Endothelial cell of umbilical vein (primary cell): Measurements from ENCODE around the gene SCARF2. TPM values are rescaled to one million over a fixed set of nuclear protein-coding genes. Genes with fewer than 3 reads are reported as not detected.

Experiments used
- polyA plus RNA-seq, 4 experiments: library from polyadenylated mRNA; depleted of rRNA in 3 of 4; stranded (reverse) in 3 of 4; unstranded in 1 of 4; fragments of >200 nt; gene quantifications; 2 replicates each; pipeline versions ENCODE4 v1.2.1 to v1.2.3, GENCODE V29; 2011 to 2012; ENCODE audit warnings: missing spikeins in 1 of 4
- small RNA-seq: library from RNA; depleted of rRNA; stranded (forward); fragments of <200 nt; gene quantifications from one replicate; pipeline ENCODE3, GENCODE V24; 2012; ENCODE audit warnings: low replicate concordance, low read depth; ENCODE audit not compliant: insufficient read depth, insufficient read length
- total RNA-seq: library from RNA; stranded (reverse); gene quantifications from 2 replicates; pipeline ENCODE4 v1.2.3, GENCODE V29; 2021

Gene SCARF2
- total and polyA plus RNA-seq, 2 donors (not counting 3 experiments of a cell fraction or from before 2014, with no cell fraction given), result 15.7 to 20.1 TPM

Small RNA genes lying within 50 kb of the gene (small RNA-seq; reads per million reads assigned to genes)
- not detected for gene RF00019
- not detected for gene RN7SL812P
- not detected for gene RNU6-225P
- gene RNY1P9, result not detected

Other genes with a start within 250 kb of the SCARF2 start
- gene RTN4R, start 169.5 kb downstream of the SCARF2 start, total RNA-seq, result 1.2 and 1.3 TPM in 2 replicates
- 2.2 and 3.5 TPM in 2 replicates for gene RTN4R, start 169.5 kb downstream of the SCARF2 start, polyA plus RNA-seq
- gene DGCR6L, start 117.8 kb downstream of the SCARF2 start, total RNA-seq, result 34.3 and 38.0 TPM in 2 replicates
- gene DGCR6L, start 117.8 kb downstream of the SCARF2 start, polyA plus RNA-seq, result 67.5 and 82.9 TPM in 2 replicates
- gene ZNF74, start 43.7 kb downstream of the SCARF2 start, total RNA-seq, result 10.3 and 13.4 TPM in 2 replicates
- 8.6 and 11.7 TPM in 2 replicates for gene ZNF74, start 43.7 kb downstream of the SCARF2 start, polyA plus RNA-seq
- gene KLHL22, start 58.0 kb upstream of the SCARF2 start, total RNA-seq, result 20.1 and 24.2 TPM in 2 replicates
- 33.6 and 38.1 TPM in 2 replicates for gene KLHL22, start 58.0 kb upstream of the SCARF2 start, polyA plus RNA-seq
- 126 and 138 TPM in 2 replicates for gene MED15, start 69.8 kb upstream of the SCARF2 start, total RNA-seq
- 68.1 and 85.1 TPM in 2 replicates for gene MED15, start 69.8 kb upstream of the SCARF2 start, polyA plus RNA-seq